ENCODE results near the gene VSTM4. TPM values are rescaled to one million over a fixed set of nuclear protein-coding genes. Genes with fewer than 3 reads are reported as not detected.

VSTM4 gene
- total and polyA plus RNA-seq, 2 donors (not counting 1 experiment from before 2014, with no cell fraction given) = 8.1 to 27.9 TPM

DNA sequence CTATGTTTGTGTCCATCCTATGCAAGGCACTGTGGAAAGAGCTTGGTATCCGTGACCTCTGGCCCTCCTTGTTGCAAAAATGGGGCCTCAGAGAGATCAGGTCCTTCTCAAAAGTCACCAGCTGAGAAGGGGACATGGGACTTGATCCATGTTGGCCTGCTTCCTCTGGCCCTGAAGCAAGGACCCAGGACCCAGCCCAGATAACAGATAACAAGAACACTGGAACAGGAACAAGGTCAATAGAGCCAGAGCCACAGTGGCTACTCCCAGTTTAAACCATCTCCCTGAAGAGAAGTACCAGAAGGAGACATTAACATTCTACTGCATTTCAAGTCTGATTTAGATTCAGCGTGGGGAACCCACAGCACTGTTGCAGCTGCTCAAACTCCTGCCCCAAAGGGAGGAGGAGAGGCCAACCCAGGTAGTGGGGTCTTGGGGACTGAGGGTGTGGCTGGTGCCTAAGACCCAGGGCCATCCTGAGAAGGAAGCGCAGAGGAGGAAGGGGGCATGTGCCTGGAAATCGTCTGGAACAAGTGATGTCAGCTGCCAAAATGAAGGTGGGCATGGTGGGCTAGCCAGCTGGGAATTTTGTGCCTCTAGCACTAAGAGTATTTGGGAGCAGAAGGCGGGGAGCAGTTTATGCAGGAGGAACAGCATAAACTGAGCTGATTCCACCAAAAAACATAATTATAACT, 61.2 kb downstream of the VSTM4 start:
- Histone ChIP-seq H2AFZ (ENCODE audit: low read length) (no peak overlapping the region), H3K4me3 (replicated peaks in 1 of 4; ENCODE audit: control extremely low read depth in 1 of 4, insufficient read depth in 1 of 4, low read depth in 3 of 4, low read length in 4 of 4) (no peak overlapping the region), H3K9ac (ENCODE audit: insufficient read depth, low read length) (no peak overlapping the region), H3K27ac (ENCODE audit: insufficient read depth, low read length) (no peak overlapping the region), H3K9me3 (ENCODE audit: control insufficient read depth, insufficient read depth, low read depth, low read length) (no peaks in the 10 kb centered on the region), H3K36me3 (ENCODE audit: control insufficient read depth, insufficient read depth, low read length) (no peaks in the 10 kb centered on the region), H3K4me2 (ENCODE audit: extremely low read depth, insufficient read depth, low read length) (no peak overlapping the region), H3K79me2 (ENCODE audit: control insufficient read depth, insufficient read depth, low read length) (no peaks in the 10 kb centered on the region), H3K27me3 (ENCODE audit: control insufficient read depth, insufficient read depth, low read length) (no peaks in the 10 kb centered on the region), H4K20me1 (ENCODE audit: control insufficient read depth, extremely low read depth, insufficient read depth, low read length) (no peaks in the 10 kb centered on the region), H3K4me1 (ENCODE audit: control insufficient read depth, extremely low read depth, insufficient read depth, low read length) (peaks cover 5% of the 10 kb centered on the region)
- no peak for TF ChIP-seq CTCF (conservative IDR thresholded peaks at IDR 0.05 in 1 of 2, IDR thresholded peaks at IDR 0.05 in 1 of 2; ENCODE audit: low read depth in 1 of 2, low read length in 2 of 2)
- no peak for TF ChIP-seq EZH2 (IDR thresholded peaks at IDR 0.05; ENCODE audit: low read length, missing control alignments)
- no peak for DNase-seq (ENCODE audit: low read depth in 2 of 2)

DNA sequence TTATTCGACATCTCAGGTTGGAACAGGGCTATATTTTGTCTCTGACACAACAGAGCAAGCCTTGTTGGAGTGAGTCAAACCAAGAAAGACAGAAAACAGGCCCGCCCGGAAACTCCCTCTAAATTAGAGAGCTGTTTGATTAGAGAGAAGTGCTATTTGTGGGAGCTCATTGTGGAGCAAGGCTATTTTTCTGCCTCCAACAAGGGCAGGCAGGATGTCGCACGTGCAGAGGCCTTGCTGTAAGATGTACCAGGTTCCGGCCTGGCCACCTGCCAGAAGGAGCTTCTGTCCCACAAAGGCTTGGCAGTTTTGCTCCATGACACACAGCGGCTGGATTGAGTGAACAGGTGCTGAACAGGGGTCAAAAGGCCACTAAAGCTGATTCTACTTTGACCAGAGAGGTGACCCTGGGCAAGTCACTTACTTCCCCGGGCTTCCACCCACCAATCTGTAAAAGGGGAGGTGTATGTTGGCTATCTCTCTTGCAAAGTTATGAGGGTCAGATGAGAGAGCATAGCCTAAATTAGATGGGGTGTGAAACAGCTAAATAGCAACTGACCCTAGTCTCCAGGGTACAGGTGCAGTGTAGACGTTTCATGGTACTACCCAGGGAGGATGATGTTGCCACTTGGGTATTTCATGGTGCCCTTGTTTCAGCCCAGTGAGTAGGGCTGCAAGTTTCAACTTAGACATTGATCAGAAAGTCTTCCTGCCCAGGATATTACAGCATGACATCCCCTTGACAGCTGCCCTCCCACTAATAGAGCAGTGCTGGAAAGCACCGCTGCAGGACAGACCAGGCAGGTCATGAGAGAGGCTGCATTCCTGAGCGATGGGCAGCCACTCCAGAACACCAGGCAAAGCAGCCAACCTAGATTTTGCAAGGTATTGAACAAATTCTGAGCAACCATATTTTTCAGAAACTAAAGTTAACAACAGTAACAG, 62.0 kb downstream of the VSTM4 start:
- no peak for DNase-seq (ENCODE audit: low read depth in 2 of 2)
- no peaks in the 10 kb centered on the region for H4K20me1 ChIP-seq (ENCODE audit: control insufficient read depth, extremely low read depth, insufficient read depth, low read length)
- no peak overlapping the region for H3K9ac ChIP-seq (ENCODE audit: insufficient read depth, low read length)
- TF ChIP-seq EZH2 (IDR thresholded peaks at IDR 0.05; ENCODE audit: low read length, missing control alignments) = no peak
- no peak for TF ChIP-seq CTCF (conservative IDR thresholded peaks at IDR 0.05 in 1 of 2, IDR thresholded peaks at IDR 0.05 in 1 of 2; ENCODE audit: low read depth in 1 of 2, low read length in 2 of 2)
- no peaks in the 10 kb centered on the region for H3K36me3 ChIP-seq (ENCODE audit: control insufficient read depth, insufficient read depth, low read length)
- no peak overlapping the region for H3K4me2 ChIP-seq (ENCODE audit: extremely low read depth, insufficient read depth, low read length)
- no peak overlapping the region for H3K4me3 ChIP-seq (replicated peaks in 1 of 4; ENCODE audit: control extremely low read depth in 1 of 4, insufficient read depth in 1 of 4, low read depth in 3 of 4, low read length in 4 of 4)
- no peak overlapping the region for H2AFZ ChIP-seq (ENCODE audit: low read length)
- no peaks in the 10 kb centered on the region for H3K27me3 ChIP-seq (ENCODE audit: control insufficient read depth, insufficient read depth, low read length)
- no peak overlapping the region for H3K27ac ChIP-seq (ENCODE audit: insufficient read depth, low read length)
- H3K4me1 ChIP-seq (ENCODE audit: control insufficient read depth, extremely low read depth, insufficient read depth, low read length) = peaks cover 3% of the 10 kb centered on the region
- H3K79me2 ChIP-seq (ENCODE audit: control insufficient read depth, insufficient read depth, low read length) = no peaks in the 10 kb centered on the region
- H3K9me3 ChIP-seq (ENCODE audit: control insufficient read depth, insufficient read depth, low read depth, low read length) = no peaks in the 10 kb centered on the region

DNA sequence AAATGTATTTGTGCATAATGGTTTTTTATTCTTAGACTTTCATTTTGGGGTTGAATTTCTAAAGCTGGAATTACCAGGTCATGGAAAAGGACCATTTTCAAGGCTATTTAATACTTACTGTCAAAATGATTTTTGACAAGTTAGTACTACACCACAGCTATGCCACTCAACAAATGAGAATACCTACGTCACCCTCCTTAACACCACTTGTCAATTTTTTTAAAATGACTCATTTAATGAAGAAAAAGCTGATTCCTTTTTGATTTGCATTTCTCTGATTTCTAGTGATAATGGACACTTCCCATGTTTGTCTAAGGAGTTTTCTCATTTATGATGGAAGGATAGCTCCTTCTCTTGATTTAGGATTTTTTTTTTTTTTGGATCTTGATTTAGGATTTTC, 63.3 kb downstream of the VSTM4 start:
- Histone ChIP-seq H3K27me3 (ENCODE audit: control insufficient read depth, insufficient read depth, low read length) (no peaks in the 10 kb centered on the region), H3K9ac (ENCODE audit: insufficient read depth, low read length) (no peak overlapping the region), H4K20me1 (ENCODE audit: control insufficient read depth, extremely low read depth, insufficient read depth, low read length) (no peaks in the 10 kb centered on the region), H3K36me3 (ENCODE audit: control insufficient read depth, insufficient read depth, low read length) (no peaks in the 10 kb centered on the region), H3K4me1 (ENCODE audit: control insufficient read depth, extremely low read depth, insufficient read depth, low read length) (peaks cover 2% of the 10 kb centered on the region), H3K79me2 (ENCODE audit: control insufficient read depth, insufficient read depth, low read length) (no peaks in the 10 kb centered on the region), H3K9me3 (ENCODE audit: control insufficient read depth, insufficient read depth, low read depth, low read length) (no peaks in the 10 kb centered on the region), H2AFZ (ENCODE audit: low read length) (no peak overlapping the region), H3K4me2 (ENCODE audit: extremely low read depth, insufficient read depth, low read length) (no peak overlapping the region), H3K4me3 (replicated peaks in 1 of 4; ENCODE audit: control extremely low read depth in 1 of 4, insufficient read depth in 1 of 4, low read depth in 3 of 4, low read length in 4 of 4) (no peak overlapping the region), H3K27ac (ENCODE audit: insufficient read depth, low read length) (no peak overlapping the region)
- no peak for DNase-seq (ENCODE audit: low read depth in 2 of 2)
- TF ChIP-seq CTCF (conservative IDR thresholded peaks at IDR 0.05 in 1 of 2, IDR thresholded peaks at IDR 0.05 in 1 of 2; ENCODE audit: low read depth in 1 of 2, low read length in 2 of 2) (no peak), EZH2 (IDR thresholded peaks at IDR 0.05; ENCODE audit: low read length, missing control alignments) (no peak)
